H9 (cell line): Measurements from ENCODE around the gene WWC2. TPM values are rescaled to one million over a fixed set of nuclear protein-coding genes. Genes with fewer than 3 reads are reported as not detected.

Experiments used
- DNase-seq: peaks from one replicate; pipeline ENCODE4 v3.0.0-alpha.2; 2017
- H2AFZ ChIP-seq: one replicate; pipeline ENCODE4 v1.6.1; 2013; ENCODE audit warnings: mild to moderate bottlenecking, low read length, control low read depth, moderate library complexity
- H2AK5ac ChIP-seq: 2 replicates; pipeline ENCODE4 v1.6.1; 2013; ENCODE audit warnings: low read length, control low read depth, mixed read lengths; ENCODE audit not compliant: insufficient read length
- H2BK120ac ChIP-seq: one replicate; pipeline ENCODE4 v1.6.1; 2013; ENCODE audit warnings: low read depth, mild to moderate bottlenecking, low read length, control low read depth, inconsistent platforms; ENCODE audit not compliant: poor library complexity, severe bottlenecking
- H2BK12ac ChIP-seq: 2 replicates; pipeline ENCODE4 v1.6.1; 2013; ENCODE audit warnings: low read length, control low read depth, mixed read lengths, low read depth; ENCODE audit not compliant: insufficient read length
- H2BK15ac ChIP-seq: 2 replicates; pipeline ENCODE4 v1.6.1; 2013; ENCODE audit warnings: low read depth, low read length, control low read depth
- H2BK20ac ChIP-seq: one replicate; pipeline ENCODE4 v1.6.1; 2013; ENCODE audit warnings: low read depth, mild to moderate bottlenecking, low read length, control low read depth, inconsistent platforms; ENCODE audit not compliant: poor library complexity, severe bottlenecking
- H2BK5ac ChIP-seq: 2 replicates; pipeline ENCODE4 v1.6.1; 2013; ENCODE audit warnings: low read length, control low read depth, mixed read lengths; ENCODE audit not compliant: insufficient read length
- H3K14ac ChIP-seq: 2 replicates; pipeline ENCODE4 v1.6.1; 2013; ENCODE audit warnings: low read length, control low read depth; ENCODE audit not compliant: insufficient read depth
- H3K18ac ChIP-seq: 2 replicates; pipeline ENCODE4 v1.6.1; 2013; ENCODE audit warnings: low read depth, mild to moderate bottlenecking, mixed read lengths, low read length, control low read depth; ENCODE audit not compliant: insufficient read length
- H3K23ac ChIP-seq: 2 replicates; pipeline ENCODE4 v1.6.1; 2013; ENCODE audit warnings: low read length, control low read depth, mixed read lengths, low read depth; ENCODE audit not compliant: insufficient read length
- H3K23me2 ChIP-seq: 2 replicates; pipeline ENCODE4 v1.6.1; 2013; ENCODE audit warnings: low read depth, mild to moderate bottlenecking, mixed read lengths, low read length, control low read depth; ENCODE audit not compliant: insufficient read length, poor library complexity, severe bottlenecking
- H3K27ac ChIP-seq: 2 replicates; pipeline ENCODE4 v1.5.1; 2013; ENCODE audit warnings: low read length, control low read depth, mixed read lengths, low read depth; ENCODE audit not compliant: insufficient read length
- H3K27me3 ChIP-seq: 2 replicates; pipeline ENCODE4 v1.6.1; 2013; ENCODE audit warnings: low read length, control low read depth, inconsistent platforms; ENCODE audit not compliant: insufficient read depth
- H3K4ac ChIP-seq: 2 replicates; pipeline ENCODE4 v1.6.1; 2013; ENCODE audit warnings: low read depth, mild to moderate bottlenecking, control low read depth, inconsistent platforms, low read length, moderate library complexity
- H3K4me1 ChIP-seq: 2 replicates; pipeline ENCODE4 v1.6.1; 2013; ENCODE audit warnings: low read length, control low read depth, inconsistent platforms; ENCODE audit not compliant: insufficient read depth
- H3K4me2 ChIP-seq: 2 replicates; pipeline ENCODE4 v1.6.1; 2013; ENCODE audit warnings: low read length, control low read depth, mixed read lengths; ENCODE audit not compliant: insufficient read length, insufficient read depth
- H3K56ac ChIP-seq: 2 replicates; pipeline ENCODE4 v1.6.1; 2013; ENCODE audit warnings: low read depth, mild to moderate bottlenecking, mixed read lengths, low read length, control low read depth; ENCODE audit not compliant: insufficient read length
- H3K79me1 ChIP-seq: 2 replicates; pipeline ENCODE4 v1.6.1; 2013; ENCODE audit warnings: low read depth, mild to moderate bottlenecking, moderate library complexity, low read length, control low read depth, inconsistent platforms; ENCODE audit not compliant: insufficient read depth, poor library complexity, severe bottlenecking
- H3K79me2 ChIP-seq: 2 replicates; pipeline ENCODE4 v1.6.1; 2013; ENCODE audit warnings: low read length, control low read depth, inconsistent platforms; ENCODE audit not compliant: insufficient read depth
- H3K9ac ChIP-seq: 2 replicates; pipeline ENCODE4 v1.6.1; 2013; ENCODE audit warnings: low read length, control low read depth, mixed read lengths; ENCODE audit not compliant: insufficient read length; ENCODE audit errors: extremely low read depth
- H3K9me3 ChIP-seq: one replicate; pipeline ENCODE4 v1.6.1; 2013; ENCODE audit warnings: low read depth, low read length, inconsistent platforms; ENCODE audit not compliant: control insufficient read depth
- H3T11ph ChIP-seq: one replicate; pipeline ENCODE4 v1.6.1; 2013; ENCODE audit warnings: mild to moderate bottlenecking, low read length, control low read depth, inconsistent platforms
- H4K20me1 ChIP-seq: one replicate; pipeline ENCODE4 v1.6.1; 2013; ENCODE audit not compliant: control insufficient read depth, insufficient read length, insufficient read depth
- H4K5ac ChIP-seq: 2 replicates; pipeline ENCODE4 v1.6.1; 2013; ENCODE audit warnings: low read depth, mild to moderate bottlenecking, mixed read lengths, low read length, control low read depth; ENCODE audit not compliant: insufficient read length
- H4K8ac ChIP-seq: replicated peaks from 2 replicates; pipeline ENCODE4 v1.6.1; 2013; ENCODE audit warnings: low read length, control low read depth, mixed read lengths, low read depth; ENCODE audit not compliant: insufficient read length
- H4K91ac ChIP-seq: 2 replicates; pipeline ENCODE4 v1.6.1; 2013; ENCODE audit warnings: low read depth, mild to moderate bottlenecking, moderate library complexity, mixed read lengths, low read length, control low read depth; ENCODE audit not compliant: insufficient read length
- H3K27ac Mint-ChIP-seq, 3 experiments: 2 replicates in 2 of 3; 3 replicates in 1 of 3; pipeline ENCODE4 v1.8.0; 2020 to 2021; ENCODE audit warnings: mixed read lengths in 3 of 3, mild to moderate bottlenecking in 1 of 3, moderate library complexity in 1 of 3
- H3K27me3 Mint-ChIP-seq: 2 replicates; pipeline ENCODE4 v1.8.0; 2021; ENCODE audit warnings: low read depth, mild to moderate bottlenecking, moderate library complexity, mixed read lengths
- H3K36me3 Mint-ChIP-seq, 3 experiments: 2 replicates in 2 of 3; 3 replicates in 1 of 3; pipeline ENCODE4 v1.8.0; 2020 to 2021; ENCODE audit warnings: low read depth in 3 of 3, mixed read lengths in 3 of 3; ENCODE audit not compliant: insufficient read depth in 1 of 3
- H3K4me1 Mint-ChIP-seq, 2 experiments: 2 replicates each; pipeline ENCODE4 v1.8.0; 2020; ENCODE audit warnings: mixed read lengths in 2 of 2
- H3K4me3 Mint-ChIP-seq, 2 experiments: 2 replicates in 1 of 2; 3 replicates in 1 of 2; pipeline ENCODE4 v1.8.0; 2020 to 2021; ENCODE audit warnings: mild to moderate bottlenecking in 2 of 2, mixed read lengths in 2 of 2, moderate library complexity in 1 of 2
- H3K9me3 Mint-ChIP-seq, 2 experiments: 2 replicates in 1 of 2; 3 replicates in 1 of 2; pipeline ENCODE4 v1.8.0; 2020; ENCODE audit warnings: mild to moderate bottlenecking in 2 of 2, mixed read lengths in 2 of 2, moderate library complexity in 1 of 2
- CTCF ChIP-seq: fragments of 200-600 bp; sonication (generic); conservative IDR thresholded peaks from 3 replicates; pipeline ENCODE4 v1.8.0; 2021; ENCODE audit warnings: antibody characterized with exemption, mild to moderate bottlenecking
- WGBS: extraction: QIAGEN DNeasy Blood & Tissue Kit; methylation state at CpG from one replicate; pipeline ENCODE4 v1.1.7; 2013; ENCODE audit warnings: missing lambda C conversion rate, low lambda C conversion rate, mixed read lengths; ENCODE audit not compliant: insufficient read length; ENCODE audit errors: extremely low coverage; 5-methylcytosine and 5-hydroxymethylcytosine counted together
- total RNA-seq: library from RNA; stranded (reverse); gene quantifications from 2 replicates; pipeline ENCODE4 v1.2.1, GENCODE V29; 2021

The WWC2 gene
- total RNA-seq, 1 experiment from 2014 or later, result 106 TPM

DNA sequence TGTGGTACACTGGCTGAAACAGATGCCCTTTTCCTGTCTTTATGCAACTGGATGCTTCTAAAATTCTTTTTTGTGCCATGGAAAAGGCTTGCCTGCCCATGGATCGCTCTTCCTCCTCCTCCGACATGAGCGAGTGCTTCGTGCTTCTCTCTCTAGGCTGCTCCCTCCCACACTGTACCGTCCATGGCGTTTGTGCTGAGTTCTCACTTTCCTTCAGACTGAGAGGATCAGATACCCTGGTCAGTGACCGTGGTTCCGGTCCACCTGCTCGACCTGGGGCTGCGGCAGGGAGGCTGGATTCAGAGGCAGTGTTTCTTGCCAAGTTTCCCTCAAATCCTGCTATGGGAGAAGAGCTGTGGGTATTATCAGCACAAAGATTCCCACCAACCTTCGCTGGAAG lies 233.4 kb downstream of the WWC2 start:
- H3K79me2 ChIP-seq, result no peaks in the 10 kb centered on the region
- H2BK15ac ChIP-seq, result no peak overlapping the region

More for the DNA sequence above, 233.4 kb downstream of the WWC2 start:
- no CpG with 5 or more reads among the region's 11 CpGs for WGBS
- peaks cover 3% of the 10 kb centered on the region for H3K27me3 Mint-ChIP-seq
- Histone ChIP-seq H3K18ac (no peak overlapping the region), H2AFZ (no peak overlapping the region), H3K14ac (no peak overlapping the region), H3K56ac (no peak overlapping the region), H3K23ac (no peak overlapping the region), H4K91ac (no peak overlapping the region), H2BK20ac (no peak overlapping the region), H3K79me1 (no peaks in the 10 kb centered on the region), H3T11ph (no peak overlapping the region), H2BK120ac (no peak overlapping the region), H3K4me1 (no peaks in the 10 kb centered on the region), H2BK5ac (no peak overlapping the region), H3K4me2 (no peak overlapping the region), H2BK12ac (no peak overlapping the region), H3K27me3 (no peaks in the 10 kb centered on the region), H3K23me2 (no peaks in the 10 kb centered on the region), H4K5ac (no peak overlapping the region), H4K20me1 (no peaks in the 10 kb centered on the region), H2AK5ac (no peak overlapping the region), H3K27ac (no peak overlapping the region), H3K9ac (no peak overlapping the region), H3K4ac (no peak overlapping the region), H4K8ac (no peak overlapping the region), H3K9me3 (no peaks in the 10 kb centered on the region)
- H3K4me3 Mint-ChIP-seq, result no peak overlapping the region
- DNase-seq, result no peak
- peaks cover 0 to 4% of the 10 kb centered on the region in 2 experiments; a peak in 1 of 4 replicates for H3K4me1 Mint-ChIP-seq
- no peak for TF ChIP-seq CTCF
- peaks cover 0 to 7% (median 0%) of the 10 kb centered on the region in 3 experiments; a peak in 2 of 7 replicates for H3K36me3 Mint-ChIP-seq
- no peak overlapping the region for H3K27ac Mint-ChIP-seq
- H3K9me3 Mint-ChIP-seq, result peaks cover 0 to 6% of the 10 kb centered on the region in 2 experiments; a peak in 4 of 5 replicates
